Panc1 (cell line): ENCODE data around the gene PCTP. TPM values are rescaled to one million over a fixed set of nuclear protein-coding genes. Genes with fewer than 3 reads are reported as not detected.

Experiments
- ATAC-seq: fragments of 200-7000 bp; cut with Tn5 transposase; 2 replicates; pipeline ENCODE4 v1.9.1; 2020; ENCODE audit warnings: mild to moderate bottlenecking, moderate library complexity
- BruUV-seq: library from RNA; stranded (reverse); fragments of 400-500 nt; replicated peaks from 2 replicates; lab custom pipeline; 2021; lab: Mats Ljungman, UMichigan
- CTCF ChIA-PET: fragments of 300-600 bp; sonication (Branson Sonifier 250); formaldehyde crosslinking; loops from one replicate; lab custom pipeline; 2022; ENCODE audit warnings: antibody characterized with exemption; lab: Charles Lee
- POLR2A ChIA-PET: fragments of 300-600 bp; sonication (Branson Sonifier 250); formaldehyde crosslinking; loops from one replicate; lab custom pipeline; 2022; ENCODE audit warnings: antibody characterized with exemption; lab: Charles Lee
- DNase-seq: peaks from one replicate; pipeline ENCODE4 v3.0.0-alpha.2; 2010; ENCODE audit warnings: low read depth, low spot score
- H3K27ac ChIP-seq: 2 replicates; pipeline ENCODE4 v1.5.1; 2011; ENCODE audit warnings: mild to moderate bottlenecking, low read length, inconsistent platforms
- H3K27me3 ChIP-seq: fragments of 200-500 bp; sonication (Bioruptor generic); 2 replicates; pipeline ENCODE4 v1.6.0; 2014; ENCODE audit warnings: low read length, inconsistent platforms; ENCODE audit not compliant: control insufficient read depth, insufficient read depth
- H3K36me3 ChIP-seq: fragments of 200-500 bp; sonication (Bioruptor generic); 2 replicates; pipeline ENCODE4 v1.5.1; 2014; ENCODE audit warnings: inconsistent platforms, mild to moderate bottlenecking, low read length, moderate library complexity; ENCODE audit not compliant: control insufficient read depth, insufficient read depth
- H3K4me1 ChIP-seq: 2 replicates; pipeline ENCODE4 v1.5.1; 2011; ENCODE audit warnings: inconsistent platforms, mild to moderate bottlenecking, low read length, moderate library complexity; ENCODE audit not compliant: control insufficient read depth, insufficient read depth
- H3K4me3 ChIP-seq, 2 experiments: 2 replicates each; pipeline ENCODE4 v1.5.1; 2011 to 2012; ENCODE audit warnings: low read depth in 2 of 2, low read length in 2 of 2, mild to moderate bottlenecking in 2 of 2, inconsistent platforms in 1 of 2, moderate library complexity in 1 of 2
- H3K9me3 ChIP-seq: fragments of 200-500 bp; sonication (Bioruptor generic); 2 replicates; pipeline ENCODE4 v1.5.1; 2014; ENCODE audit warnings: low read depth, mild to moderate bottlenecking, inconsistent platforms, low read length, moderate library complexity; ENCODE audit not compliant: control insufficient read depth, insufficient read depth
- POLR2AphosphoS5 ChIP-seq: IDR thresholded peaks from 2 replicates; pipeline ENCODE4 v1.6.1; 2012; ENCODE audit warnings: mild to moderate bottlenecking, low read depth, low read length, moderate library complexity
- SIN3A ChIP-seq: IDR thresholded peaks from 2 replicates; pipeline ENCODE4 v1.6.1; 2012; ENCODE audit warnings: low read depth, mild to moderate bottlenecking, low read length, moderate library complexity, borderline replicate concordance; ENCODE audit not compliant: insufficient read depth
- TCF7L2 ChIP-seq: IDR thresholded peaks from 2 replicates; pipeline ENCODE4 v1.6.1; 2011; ENCODE audit warnings: mild to moderate bottlenecking, low read depth, low read length, inconsistent platforms
- in situ Hi-C: cut with HindIII; loops from 2 replicates; pipeline ENCODE4 v1.10.0; 2016; ENCODE audit warnings: low sequenced_read_pairs, low pct_unique_long_range_greater_than_20kb
- intact Hi-C: fragments of 100-400 bp; cut with micrococcal nuclease; formaldehyde crosslinking; loops from one replicate; pipeline ENCODE4 v1.10.0; 2022; ENCODE audit not compliant: unreplicated experiment
- total RNA-seq: library from RNA; stranded (reverse); gene quantifications from one replicate; pipeline ENCODE4 v1.2.1, GENCODE V29; 2021; ENCODE audit not compliant: unreplicated experiment
- TF ChIP-seq, protein P1 (sequence below), 2 experiments: IDR thresholded peaks; 2 replicates each; pipeline ENCODE4 v1.6.1; 2011 to 2012; ENCODE audit warnings: low read depth in 2 of 2, control low read depth in 1 of 2, low read length in 1 of 2, mild to moderate bottlenecking in 1 of 2, moderate library complexity in 1 of 2; ENCODE audit not compliant: insufficient read depth in 1 of 2
- TF ChIP-seq, protein P2 (sequence below): fragments of 450-650 bp; IDR thresholded peaks from 2 replicates; pipeline ENCODE4 v1.5.1; 2017; ENCODE audit warnings: mild to moderate bottlenecking

The PCTP gene
- total RNA-seq, 1 experiment from 2014 or later: 23.7 TPM

DNA sequence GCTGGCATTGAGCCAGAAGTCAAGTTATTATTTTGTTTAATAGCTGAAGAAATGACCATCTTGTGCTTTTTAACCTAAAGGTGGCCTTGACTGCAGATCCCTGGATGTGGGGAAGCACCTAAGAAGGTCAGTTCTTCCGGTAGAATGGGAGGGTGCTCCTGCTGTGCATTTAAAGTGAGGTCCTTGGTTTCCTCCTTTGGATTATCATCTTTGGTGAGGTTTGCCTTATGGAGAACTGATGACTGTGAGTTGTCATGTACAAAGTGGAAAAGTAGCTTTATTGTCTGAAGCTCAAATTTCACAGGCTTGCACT is 66.5 kb downstream of the PCTP start:
- no peak for DNase-seq
- BruUV-seq: no TSS peak
- Histone ChIP-seq H3K4me3 (no peak overlapping the region), H3K36me3 (no peaks in the 10 kb centered on the region), H3K27me3 (no peaks in the 10 kb centered on the region), H3K27ac (no peak overlapping the region), H3K4me1 (no peaks in the 10 kb centered on the region), H3K9me3 (no peaks in the 10 kb centered on the region)
- ATAC-seq: no peak
- in situ Hi-C loops (no loop called here), intact Hi-C loops (no loop called here)
- ChIA-PET CTCF (no interaction called here), POLR2A (interaction anchor here (0.6 kb wide), 1 partner anchor 66 kb away, joined by 12 read pairs; no protein-coding TSS in a partner anchor)
- TF ChIP-seq, protein P1, sequence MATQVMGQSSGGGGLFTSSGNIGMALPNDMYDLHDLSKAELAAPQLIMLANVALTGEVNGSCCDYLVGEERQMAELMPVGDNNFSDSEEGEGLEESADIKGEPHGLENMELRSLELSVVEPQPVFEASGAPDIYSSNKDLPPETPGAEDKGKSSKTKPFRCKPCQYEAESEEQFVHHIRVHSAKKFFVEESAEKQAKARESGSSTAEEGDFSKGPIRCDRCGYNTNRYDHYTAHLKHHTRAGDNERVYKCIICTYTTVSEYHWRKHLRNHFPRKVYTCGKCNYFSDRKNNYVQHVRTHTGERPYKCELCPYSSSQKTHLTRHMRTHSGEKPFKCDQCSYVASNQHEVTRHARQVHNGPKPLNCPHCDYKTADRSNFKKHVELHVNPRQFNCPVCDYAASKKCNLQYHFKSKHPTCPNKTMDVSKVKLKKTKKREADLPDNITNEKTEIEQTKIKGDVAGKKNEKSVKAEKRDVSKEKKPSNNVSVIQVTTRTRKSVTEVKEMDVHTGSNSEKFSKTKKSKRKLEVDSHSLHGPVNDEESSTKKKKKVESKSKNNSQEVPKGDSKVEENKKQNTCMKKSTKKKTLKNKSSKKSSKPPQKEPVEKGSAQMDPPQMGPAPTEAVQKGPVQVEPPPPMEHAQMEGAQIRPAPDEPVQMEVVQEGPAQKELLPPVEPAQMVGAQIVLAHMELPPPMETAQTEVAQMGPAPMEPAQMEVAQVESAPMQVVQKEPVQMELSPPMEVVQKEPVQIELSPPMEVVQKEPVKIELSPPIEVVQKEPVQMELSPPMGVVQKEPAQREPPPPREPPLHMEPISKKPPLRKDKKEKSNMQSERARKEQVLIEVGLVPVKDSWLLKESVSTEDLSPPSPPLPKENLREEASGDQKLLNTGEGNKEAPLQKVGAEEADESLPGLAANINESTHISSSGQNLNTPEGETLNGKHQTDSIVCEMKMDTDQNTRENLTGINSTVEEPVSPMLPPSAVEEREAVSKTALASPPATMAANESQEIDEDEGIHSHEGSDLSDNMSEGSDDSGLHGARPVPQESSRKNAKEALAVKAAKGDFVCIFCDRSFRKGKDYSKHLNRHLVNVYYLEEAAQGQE (IDR thresholded peaks at IDR 0.05; ENCODE audit: insufficient read depth in 1 of 2, low read depth in 2 of 2, low read length in 1 of 2): no peak
- no peak for TF ChIP-seq TCF7L2
- no peak for TF ChIP-seq POLR2AphosphoS5

DNA sequence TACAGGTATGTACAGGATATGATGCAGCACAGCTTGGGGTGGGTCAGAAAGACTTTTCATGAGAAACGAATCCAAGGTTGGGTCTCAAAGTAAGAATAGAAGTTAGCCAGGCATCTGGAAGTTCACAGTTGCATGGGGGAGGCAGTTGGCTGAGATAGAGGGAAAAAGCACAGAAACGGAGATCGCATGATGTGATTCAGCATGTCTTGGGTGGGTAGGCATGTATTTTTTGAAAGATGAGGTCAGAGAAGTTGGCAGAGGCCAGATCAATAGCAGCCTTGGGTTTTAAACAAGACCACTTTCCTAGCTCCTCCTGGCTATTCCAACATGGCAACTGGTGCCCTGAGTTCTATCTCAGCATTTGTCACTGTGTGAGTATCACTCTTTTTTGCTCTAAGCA is 67.2 kb downstream of the PCTP start:
- in situ Hi-C loops: no loop called here
- no TSS peak for BruUV-seq
- DNase-seq: no peak
- H3K9me3 ChIP-seq: no peaks in the 10 kb centered on the region
- H3K27me3 ChIP-seq: no peaks in the 10 kb centered on the region
- no peak overlapping the region for H3K4me3 ChIP-seq
- TF ChIP-seq, protein P1 (IDR thresholded peaks at IDR 0.05; ENCODE audit: insufficient read depth in 1 of 2, low read depth in 2 of 2, low read length in 1 of 2): no peak
- TF ChIP-seq POLR2AphosphoS5: no peak
- TF ChIP-seq TCF7L2: no peak
- no peak for TF ChIP-seq SIN3A
- TF ChIP-seq, protein P2, sequence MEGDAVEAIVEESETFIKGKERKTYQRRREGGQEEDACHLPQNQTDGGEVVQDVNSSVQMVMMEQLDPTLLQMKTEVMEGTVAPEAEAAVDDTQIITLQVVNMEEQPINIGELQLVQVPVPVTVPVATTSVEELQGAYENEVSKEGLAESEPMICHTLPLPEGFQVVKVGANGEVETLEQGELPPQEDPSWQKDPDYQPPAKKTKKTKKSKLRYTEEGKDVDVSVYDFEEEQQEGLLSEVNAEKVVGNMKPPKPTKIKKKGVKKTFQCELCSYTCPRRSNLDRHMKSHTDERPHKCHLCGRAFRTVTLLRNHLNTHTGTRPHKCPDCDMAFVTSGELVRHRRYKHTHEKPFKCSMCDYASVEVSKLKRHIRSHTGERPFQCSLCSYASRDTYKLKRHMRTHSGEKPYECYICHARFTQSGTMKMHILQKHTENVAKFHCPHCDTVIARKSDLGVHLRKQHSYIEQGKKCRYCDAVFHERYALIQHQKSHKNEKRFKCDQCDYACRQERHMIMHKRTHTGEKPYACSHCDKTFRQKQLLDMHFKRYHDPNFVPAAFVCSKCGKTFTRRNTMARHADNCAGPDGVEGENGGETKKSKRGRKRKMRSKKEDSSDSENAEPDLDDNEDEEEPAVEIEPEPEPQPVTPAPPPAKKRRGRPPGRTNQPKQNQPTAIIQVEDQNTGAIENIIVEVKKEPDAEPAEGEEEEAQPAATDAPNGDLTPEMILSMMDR: no peak
- no peaks in the 10 kb centered on the region for H3K4me1 ChIP-seq
- H3K27ac ChIP-seq: no peak overlapping the region
- H3K36me3 ChIP-seq: no peaks in the 10 kb centered on the region
- ChIA-PET CTCF (no interaction called here), POLR2A (no interaction called here)
- ATAC-seq: no peak
- intact Hi-C loops: no loop called here
